ENCODE measurements around the gene DPP6.

DNA sequence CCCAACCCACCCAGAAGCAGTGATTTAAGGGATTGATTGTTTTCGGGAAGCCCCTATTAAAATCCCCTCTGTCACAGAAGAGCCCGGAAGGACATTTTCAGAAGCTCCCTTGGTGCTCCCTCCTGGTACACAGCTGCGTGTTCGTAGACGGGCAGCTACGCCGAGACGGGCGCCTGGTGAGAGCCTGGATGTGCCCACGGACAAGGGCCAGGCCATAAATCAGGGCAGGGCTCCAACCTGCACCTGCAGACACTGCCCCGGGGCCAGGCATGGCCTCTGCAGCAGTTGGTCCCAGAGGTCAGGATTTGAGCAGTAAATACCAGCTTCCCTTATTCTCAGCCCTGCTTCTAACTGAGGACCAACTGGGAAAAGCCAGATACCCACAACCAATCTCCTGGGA, 843.9 kb downstream of the DPP6 start:
- TF ChIP-seq CTCF (IDR thresholded peaks at IDR 0.05) (no peak), POLR2A (IDR thresholded peaks at IDR 0.05) (no peak)

Data from heart left ventricle (tissue), 13 donors.